ENCODE data around the gene FAM83G. TPM values are rescaled to one million over a fixed set of nuclear protein-coding genes. Genes with fewer than 3 reads are reported as not detected.
"Not testable (repeated sequence)": the region's sequence is repeated elsewhere in the genome, so short reads cannot be mapped to it uniquely, and the experiment has no call there.

The FAM83G gene
- total RNA-seq, 1 donor from 2014 or later, result 12.6 TPM

GRCh38 chr17:18959071-18959844 lies 45.3 kb downstream of the FAM83G start:
- no peak for DNase-seq (ENCODE audit: extremely low read depth, low read depth, low spot score)

- no peak for DNase-seq (ENCODE audit: extremely low read depth, low read depth, low spot score)
Observed at GRCh38 chr17:18958611-18959010, 46.0 kb downstream of the FAM83G start.

GRCh38 chr17:18957831-18958230 lies 46.7 kb downstream of the FAM83G start:
- DNase-seq (ENCODE audit: extremely low read depth, low read depth, low spot score), result no peak

- DNase-seq (ENCODE audit: extremely low read depth, low read depth, low spot score), result no peak
Observed at GRCh38 chr17:18956581-18956980, 48.0 kb downstream of the FAM83G start.

- DNase-seq (ENCODE audit: extremely low read depth, low read depth, low spot score), result not testable (repeated sequence)
Observed at GRCh38 chr17:18956021-18956420, 48.5 kb downstream of the FAM83G start.

GRCh38 chr17:18955009-18955408 lies 49.6 kb downstream of the FAM83G start:
- no peak for DNase-seq (ENCODE audit: extremely low read depth, low read depth, low spot score)

- no peak for DNase-seq (ENCODE audit: extremely low read depth, low read depth, low spot score)
Observed at GRCh38 chr17:18954321-18954720, 50.2 kb downstream of the FAM83G start.

- DNase-seq (ENCODE audit: extremely low read depth, low read depth, low spot score), result no peak
Observed at GRCh38 chr17:18953231-18953728, 51.3 kb downstream of the FAM83G start.

GRCh38 chr17:18951941-18952842 lies 52.4 kb downstream of the FAM83G start, which contains the start of gene SLC5A10:
TSS of gene SLC5A10 (plus strand) at chr17:18952165. CDS start at chr17:18952206, 41 bp downstream.
- DNase-seq (ENCODE audit: extremely low read depth, low read depth, low spot score), result no peak

- no peak for DNase-seq (ENCODE audit: extremely low read depth, low read depth, low spot score)
Observed at GRCh38 chr17:18950944-18951905, 53.3 kb downstream of the FAM83G start.

GRCh38 chr17:18950346-18950745 lies 54.2 kb downstream of the FAM83G start:
- no peak for DNase-seq (ENCODE audit: extremely low read depth, low read depth, low spot score)

- no peak for DNase-seq (ENCODE audit: extremely low read depth, low read depth, low spot score)
Observed at GRCh38 chr17:18949566-18949965, 55.0 kb downstream of the FAM83G start.

- no peak for DNase-seq (ENCODE audit: extremely low read depth, low read depth, low spot score)
Observed at GRCh38 chr17:18948476-18949006, 56.0 kb downstream of the FAM83G start.

- DNase-seq (ENCODE audit: extremely low read depth, low read depth, low spot score), result no peak
Observed at GRCh38 chr17:18947866-18948265, 56.7 kb downstream of the FAM83G start.

GRCh38 chr17:18946536-18946935 lies 58.0 kb downstream of the FAM83G start:
- DNase-seq (ENCODE audit: extremely low read depth, low read depth, low spot score), result no peak

- DNase-seq (ENCODE audit: extremely low read depth, low read depth, low spot score), result no peak
Observed at GRCh38 chr17:18944646-18945045, 59.9 kb downstream of the FAM83G start.

- no peak for DNase-seq (ENCODE audit: extremely low read depth, low read depth, low spot score)
Observed at GRCh38 chr17:18938692-18939023, 65.9 kb downstream of the FAM83G start.

- no peak for DNase-seq (ENCODE audit: extremely low read depth, low read depth, low spot score)
Observed at GRCh38 chr17:18937981-18938691, 66.4 kb downstream of the FAM83G start.

Measured in glomerular endothelial cell (primary cell).